Activated T-cell treated with anti-CD3 and anti-CD28 coated beads for 4 hours (primary cell): ENCODE data around the gene JPH4.

Experiments used
- DNase-seq: peaks from one replicate; pipeline ENCODE4 v3.0.0-alpha.2; 2020

JPH4 gene

DNA sequence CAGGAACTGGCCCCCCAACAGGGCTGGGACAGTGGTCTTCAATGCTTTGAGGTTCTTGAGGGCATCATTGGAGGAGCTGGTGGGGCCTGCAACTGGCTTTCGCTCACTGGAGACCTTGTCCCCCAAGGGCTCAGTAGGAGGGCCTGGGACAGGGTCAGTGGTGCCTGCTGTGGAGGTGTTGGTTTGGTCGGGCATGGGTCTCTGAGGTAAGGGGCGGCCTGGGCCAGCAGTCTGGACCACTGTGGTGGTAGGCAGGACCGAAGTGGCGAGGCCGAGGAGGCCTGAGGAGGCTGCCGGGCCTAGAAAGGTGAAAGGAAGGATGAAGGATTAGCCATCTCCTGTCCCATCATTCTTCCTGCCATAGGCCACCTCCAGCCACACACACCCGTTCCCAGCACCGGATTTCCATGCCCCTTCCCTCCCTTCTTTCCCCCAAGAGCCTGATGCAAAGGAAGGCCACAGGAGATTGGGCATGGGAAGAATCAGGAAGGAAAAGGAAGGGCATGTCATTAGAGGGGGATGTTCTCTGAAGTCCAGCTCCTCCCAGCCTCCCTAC is 55.9 kb downstream of the JPH4 start:
- no peak for DNase-seq

DNA sequence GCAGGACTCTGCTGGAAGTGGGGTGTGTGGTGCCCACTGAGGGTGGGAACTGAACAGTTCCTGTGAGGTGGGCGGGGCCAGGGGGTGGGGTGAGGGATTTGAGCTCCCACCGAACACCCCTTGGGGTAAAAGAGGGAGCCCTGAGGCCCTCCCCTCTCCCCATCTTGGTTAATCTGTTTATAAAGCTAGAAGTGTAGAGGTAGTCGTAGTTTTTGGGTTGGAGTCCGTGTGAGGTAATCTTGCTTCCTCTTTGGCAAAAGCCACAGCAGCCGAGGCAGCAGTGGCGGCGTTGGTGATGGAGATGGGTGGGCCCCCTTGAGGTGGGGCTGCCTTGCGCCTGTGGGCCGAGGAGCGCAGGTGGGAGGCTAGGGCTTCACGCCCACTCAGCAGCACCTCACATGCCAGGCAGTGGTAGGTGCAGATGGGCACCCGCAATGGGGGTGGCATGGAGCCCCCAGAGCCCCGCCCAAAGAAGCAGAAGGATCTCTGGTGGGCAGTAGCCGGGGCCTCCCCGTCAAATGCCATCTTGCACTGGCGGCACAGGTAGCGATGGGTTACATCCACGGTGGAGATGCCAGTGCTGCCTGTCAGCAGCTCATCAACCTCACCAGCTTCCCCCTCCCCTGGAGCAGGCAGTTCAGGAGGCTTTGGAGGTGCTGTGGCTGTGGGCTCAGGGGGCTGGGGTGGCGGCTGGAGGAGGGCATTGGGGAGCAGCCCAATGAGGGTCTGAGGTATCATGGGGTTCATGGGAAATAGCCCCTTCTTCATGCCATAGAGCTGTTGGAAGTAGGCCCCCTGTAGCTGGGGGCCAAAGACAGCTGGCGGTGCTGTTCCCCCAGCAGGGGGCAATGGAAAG is 56.6 kb downstream of the JPH4 start:
- no peak for DNase-seq

DNA sequence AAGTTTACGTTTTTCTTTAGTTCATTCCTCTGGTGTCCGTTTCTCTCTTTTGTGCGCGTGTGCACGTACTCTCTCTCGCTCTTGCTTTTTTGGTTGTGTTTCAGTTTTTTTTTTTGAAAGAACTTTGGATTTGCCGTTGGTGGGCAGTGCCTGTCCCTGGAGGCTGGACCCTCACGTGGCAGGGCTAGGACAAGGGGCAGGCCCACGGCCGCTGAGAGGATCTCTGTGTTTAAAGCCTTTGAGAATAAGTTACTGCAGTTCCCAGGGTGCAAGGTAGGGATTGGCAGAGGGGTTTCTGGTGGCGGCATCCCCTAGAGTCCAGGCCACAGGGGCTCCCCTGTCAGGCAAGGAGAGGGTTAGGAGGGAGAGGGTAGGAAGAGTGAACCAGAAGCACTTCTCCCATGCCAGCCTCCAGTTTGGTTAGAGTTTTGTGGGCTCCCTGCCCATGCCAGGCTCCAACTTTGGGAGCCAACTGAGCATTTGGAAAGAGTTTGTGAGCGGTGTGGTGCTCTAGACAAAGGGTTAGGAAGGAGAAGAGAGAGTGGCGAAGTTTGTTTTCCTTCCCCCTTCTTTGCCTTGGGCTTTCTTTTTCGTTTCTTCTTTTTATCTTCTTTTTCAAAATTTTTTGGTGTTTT is 57.6 kb downstream of the JPH4 start:
- no peak for DNase-seq

GRCh38 chr14:23518709-23519108 is 59.9 kb downstream of the JPH4 start:
- DNase-seq, result no peak
